GM10248 (cell line): ENCODE data around the gene CHPF2.

Experiments
- CTCF ChIA-PET: fragments of 300-600 bp; sonication (Branson Sonifier 250); formaldehyde crosslinking; extraction: SDS; loops from one replicate; lab custom pipeline; 2021; ENCODE audit warnings: antibody characterized with exemption; lab: Yijun Ruan, JAX
- POLR2A ChIA-PET: fragments of 350-650 bp; sonication (Branson Sonifier 250); formaldehyde crosslinking; extraction: SDS; loops from one replicate; lab custom pipeline; 2020; ENCODE audit warnings: antibody characterized with exemption; lab: Yijun Ruan, JAX
- DNase-seq: peaks from one replicate; pipeline ENCODE4 v3.0.0; 2012; ENCODE audit errors: extremely low spot score
- TF ChIP-seq, protein P1 (sequence below): IDR thresholded peaks from 2 replicates; pipeline ENCODE4 v1.5.1; 2012; ENCODE audit warnings: mild to moderate bottlenecking, low read depth; ENCODE audit errors: extremely low read depth, missing control alignments, control extremely low read depth

Gene CHPF2

DNA sequence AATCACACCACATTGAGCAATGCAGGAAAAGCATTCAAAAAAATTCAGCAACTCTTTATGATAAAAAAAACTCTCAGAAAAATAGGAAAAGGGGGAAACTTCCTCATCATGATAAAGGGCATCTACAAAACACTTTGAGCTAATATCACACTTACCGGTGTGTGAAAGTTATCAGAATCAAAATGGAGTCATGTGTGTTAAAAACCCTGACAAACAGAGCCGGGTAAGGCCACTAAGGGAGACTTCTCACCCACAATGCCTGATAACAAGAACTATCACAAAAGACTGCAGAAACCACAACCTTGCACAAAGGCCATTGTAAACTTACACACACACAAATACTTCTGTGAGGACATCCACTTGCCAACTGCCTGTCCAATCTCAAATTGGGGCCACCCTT, 51.0 kb downstream of the CHPF2 start:
- TF ChIP-seq, protein P1, sequence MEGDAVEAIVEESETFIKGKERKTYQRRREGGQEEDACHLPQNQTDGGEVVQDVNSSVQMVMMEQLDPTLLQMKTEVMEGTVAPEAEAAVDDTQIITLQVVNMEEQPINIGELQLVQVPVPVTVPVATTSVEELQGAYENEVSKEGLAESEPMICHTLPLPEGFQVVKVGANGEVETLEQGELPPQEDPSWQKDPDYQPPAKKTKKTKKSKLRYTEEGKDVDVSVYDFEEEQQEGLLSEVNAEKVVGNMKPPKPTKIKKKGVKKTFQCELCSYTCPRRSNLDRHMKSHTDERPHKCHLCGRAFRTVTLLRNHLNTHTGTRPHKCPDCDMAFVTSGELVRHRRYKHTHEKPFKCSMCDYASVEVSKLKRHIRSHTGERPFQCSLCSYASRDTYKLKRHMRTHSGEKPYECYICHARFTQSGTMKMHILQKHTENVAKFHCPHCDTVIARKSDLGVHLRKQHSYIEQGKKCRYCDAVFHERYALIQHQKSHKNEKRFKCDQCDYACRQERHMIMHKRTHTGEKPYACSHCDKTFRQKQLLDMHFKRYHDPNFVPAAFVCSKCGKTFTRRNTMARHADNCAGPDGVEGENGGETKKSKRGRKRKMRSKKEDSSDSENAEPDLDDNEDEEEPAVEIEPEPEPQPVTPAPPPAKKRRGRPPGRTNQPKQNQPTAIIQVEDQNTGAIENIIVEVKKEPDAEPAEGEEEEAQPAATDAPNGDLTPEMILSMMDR, result no peak
- CTCF ChIA-PET, result interaction anchor here (1.6 kb wide), 1 partner anchor 10 kb away, joined by 5 read pairs; no protein-coding TSS in a partner anchor
- POLR2A ChIA-PET, result no interaction called here
- DNase-seq, result no peak

DNA sequence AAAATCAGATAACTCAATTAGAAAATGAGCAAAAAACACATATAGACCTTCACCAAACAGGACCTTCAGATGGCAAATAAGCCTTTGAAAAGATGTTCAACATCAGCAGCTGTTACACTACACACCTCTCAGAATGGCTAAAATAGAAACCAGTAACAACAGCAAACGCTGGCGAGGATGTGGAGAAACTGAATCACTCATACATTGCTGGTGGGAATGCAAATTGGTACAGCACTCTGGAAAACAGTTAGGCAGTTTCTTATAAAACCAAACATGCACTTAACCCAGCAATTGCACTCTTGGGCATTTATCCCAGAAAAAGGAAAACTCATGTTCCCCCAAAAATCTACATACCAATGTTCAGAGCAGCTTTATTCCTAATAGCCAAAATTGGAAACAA, 53.9 kb downstream of the CHPF2 start:
- no peak for DNase-seq
- TF ChIP-seq, protein P1, result no peak
- POLR2A ChIA-PET, result no interaction called here
- CTCF ChIA-PET, result interaction anchor here (1.3 kb wide), 1 partner anchor 42 kb away, joined by 3 read pairs; no protein-coding TSS in a partner anchor
